Hepatocyte (in vitro differentiated cells): ENCODE data around the gene CLEC18A.

Source experiments
- EZH2 ChIP-seq: fragments of 200-600 bp; sonication (generic); IDR thresholded peaks from 2 replicates; pipeline ENCODE4 v1.6.1; 2016; ENCODE audit warnings: antibody characterized with exemption, mild to moderate bottlenecking, borderline replicate concordance
- EZH2phosphoT487 ChIP-seq: fragments of 200-600 bp; sonication (generic); IDR thresholded peaks from one replicate; pipeline ENCODE4 v1.6.1; 2018; ENCODE audit warnings: antibody characterized with exemption, mild to moderate bottlenecking, low read depth, moderate library complexity; ENCODE audit not compliant: unreplicated experiment, severe bottlenecking
- TF ChIP-seq, protein P1 (sequence below): fragments of 200-600 bp; sonication (generic); IDR thresholded peaks from 2 replicates; pipeline ENCODE4 v1.5.1; 2016; ENCODE audit warnings: antibody characterized with exemption, mild to moderate bottlenecking; ENCODE audit not compliant: poor library complexity

GRCh38 chr16:69942099-69942491, 9.0 kb upstream of the CLEC18A start:
- TF ChIP-seq, protein P1, sequence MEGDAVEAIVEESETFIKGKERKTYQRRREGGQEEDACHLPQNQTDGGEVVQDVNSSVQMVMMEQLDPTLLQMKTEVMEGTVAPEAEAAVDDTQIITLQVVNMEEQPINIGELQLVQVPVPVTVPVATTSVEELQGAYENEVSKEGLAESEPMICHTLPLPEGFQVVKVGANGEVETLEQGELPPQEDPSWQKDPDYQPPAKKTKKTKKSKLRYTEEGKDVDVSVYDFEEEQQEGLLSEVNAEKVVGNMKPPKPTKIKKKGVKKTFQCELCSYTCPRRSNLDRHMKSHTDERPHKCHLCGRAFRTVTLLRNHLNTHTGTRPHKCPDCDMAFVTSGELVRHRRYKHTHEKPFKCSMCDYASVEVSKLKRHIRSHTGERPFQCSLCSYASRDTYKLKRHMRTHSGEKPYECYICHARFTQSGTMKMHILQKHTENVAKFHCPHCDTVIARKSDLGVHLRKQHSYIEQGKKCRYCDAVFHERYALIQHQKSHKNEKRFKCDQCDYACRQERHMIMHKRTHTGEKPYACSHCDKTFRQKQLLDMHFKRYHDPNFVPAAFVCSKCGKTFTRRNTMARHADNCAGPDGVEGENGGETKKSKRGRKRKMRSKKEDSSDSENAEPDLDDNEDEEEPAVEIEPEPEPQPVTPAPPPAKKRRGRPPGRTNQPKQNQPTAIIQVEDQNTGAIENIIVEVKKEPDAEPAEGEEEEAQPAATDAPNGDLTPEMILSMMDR: no peak
- TF ChIP-seq EZH2phosphoT487 (no peak), EZH2 (no peak)
